Left lung (tissue), 10 donors: Measurements from ENCODE around the gene SLC24A4. TPM values are rescaled to one million over a fixed set of nuclear protein-coding genes. Genes with fewer than 3 reads are reported as not detected.

Experiments
- ATAC-seq: fragments of 200-7000 bp; cut with Tn5 transposase; one replicate; pipeline ENCODE4 v1.9.1; 2020; ENCODE audit warnings: moderate library complexity
- DNase-seq, 4 donors: peaks; one replicate each; pipeline ENCODE4 v3.0.0-alpha.2; 2013 to 2020
- H3K27ac ChIP-seq, 2 donors: fragments of 200-600 bp; sonication (generic) in 1 of 2; one replicate each; pipeline versions ENCODE4 v1.5.0 to v1.8.0; 2020 to 2021
- H3K27me3 ChIP-seq, 2 donors: fragments of 200-600 bp; sonication (generic) in 1 of 2; one replicate each; pipeline versions ENCODE4 v1.5.0 to v1.8.0; 2020 to 2021
- H3K36me3 ChIP-seq, 2 donors: fragments of 200-600 bp; sonication (generic) in 1 of 2; one replicate each; pipeline versions ENCODE4 v1.5.0 to v1.8.0; 2020 to 2021
- H3K4me1 ChIP-seq, 2 donors: fragments of 200-600 bp; one replicate each; pipeline ENCODE4 v1.8.0; 2021
- H3K4me3 ChIP-seq, 2 donors: fragments of 200-600 bp; sonication (generic) in 1 of 2; one replicate each; pipeline versions ENCODE4 v1.5.0 to v1.8.0; 2020 to 2021; ENCODE audit warnings: mild to moderate bottlenecking in 1 of 2
- H3K9me3 ChIP-seq, 2 donors: fragments of 200-600 bp; sonication (generic) in 1 of 2; one replicate each; pipeline versions ENCODE4 v1.5.0 to v1.8.0; 2020 to 2021
- CTCF ChIP-seq, 2 donors: fragments of 200-600 bp; sonication (generic) in 1 of 2; IDR thresholded peaks; one replicate each; pipeline versions ENCODE4 v1.5.0 to v1.8.0; 2021; ENCODE audit warnings: antibody characterized with exemption in 2 of 2
- intact Hi-C, 2 donors: fragments of 100-400 bp; cut with DNase I; formaldehyde crosslinking; loops; one replicate each; pipeline versions ENCODE4 v1.11.2 to v1.14.2; 2022
- polyA plus RNA-seq, 6 donors: library from polyadenylated mRNA; unstranded; fragments of 120-200 nt; gene quantifications; one replicate each; pipeline ENCODE4 v1.2.1, GENCODE V29; 2013; ENCODE audit not compliant: insufficient read length in 6 of 6
- total RNA-seq, 2 donors: library from RNA; stranded (reverse); fragmentation: NEBNext Ultra II Directional; extraction: Animal tissue kit (Norgen Biotek cat#: 25700); gene quantifications; one replicate each; pipeline ENCODE4 v1.2.1, GENCODE V29; 2021
- donor health status: DM: no; HTN: yes; CAD: no.
- donor health status: DM: no; HTN: no; CAD: no.

The SLC24A4 gene
- total and polyA plus RNA-seq, 8 donors = 0.25 to 2.0 (median 0.47) TPM

DNA sequence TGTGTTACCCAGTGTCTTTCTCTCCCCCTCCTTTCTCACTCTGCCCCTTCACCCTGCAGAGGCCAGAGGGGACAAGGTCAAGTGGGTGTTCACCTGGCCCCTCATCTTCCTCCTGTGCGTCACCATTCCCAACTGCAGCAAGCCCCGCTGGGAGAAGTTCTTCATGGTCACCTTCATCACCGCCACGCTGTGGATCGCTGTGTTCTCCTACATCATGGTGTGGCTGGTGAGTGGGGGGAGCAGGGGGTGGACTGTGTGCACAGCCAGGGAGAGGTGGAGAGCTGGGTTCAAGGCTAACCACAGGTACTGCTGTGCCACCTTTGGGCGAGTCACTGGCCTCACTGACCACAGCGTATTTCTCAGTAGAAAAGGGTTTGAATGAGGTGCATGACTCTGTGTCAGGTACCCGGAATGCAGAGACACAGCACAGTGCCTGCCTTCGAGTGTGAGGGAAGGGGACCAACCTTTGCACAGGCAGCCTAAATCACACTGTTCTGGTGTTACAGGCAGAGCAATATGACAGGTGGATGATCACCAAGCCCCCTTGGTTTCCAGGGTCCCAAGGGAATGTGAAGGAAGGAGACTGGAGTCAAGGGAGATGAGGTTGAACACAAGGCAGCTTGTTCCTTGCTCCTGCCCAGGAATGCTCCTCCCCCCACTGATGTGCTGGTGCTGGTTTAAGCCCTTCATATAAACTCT is 159.8 kb downstream of the SLC24A4 start:
- Histone ChIP-seq H3K4me1 (peaks cover 0 to 31% of the 10 kb centered on the region in 2 donors), H3K36me3 (no peaks in the 10 kb centered on the region), H3K4me3 (no peak overlapping the region), H3K27ac (no peak overlapping the region), H3K9me3 (no peaks in the 10 kb centered on the region), H3K27me3 (no peaks in the 10 kb centered on the region)
- DNase-seq (no peak), ATAC-seq (no peak)
- no peak for TF ChIP-seq CTCF (IDR thresholded peaks at IDR 0.05)
- intact Hi-C loops = no loop called here

DNA sequence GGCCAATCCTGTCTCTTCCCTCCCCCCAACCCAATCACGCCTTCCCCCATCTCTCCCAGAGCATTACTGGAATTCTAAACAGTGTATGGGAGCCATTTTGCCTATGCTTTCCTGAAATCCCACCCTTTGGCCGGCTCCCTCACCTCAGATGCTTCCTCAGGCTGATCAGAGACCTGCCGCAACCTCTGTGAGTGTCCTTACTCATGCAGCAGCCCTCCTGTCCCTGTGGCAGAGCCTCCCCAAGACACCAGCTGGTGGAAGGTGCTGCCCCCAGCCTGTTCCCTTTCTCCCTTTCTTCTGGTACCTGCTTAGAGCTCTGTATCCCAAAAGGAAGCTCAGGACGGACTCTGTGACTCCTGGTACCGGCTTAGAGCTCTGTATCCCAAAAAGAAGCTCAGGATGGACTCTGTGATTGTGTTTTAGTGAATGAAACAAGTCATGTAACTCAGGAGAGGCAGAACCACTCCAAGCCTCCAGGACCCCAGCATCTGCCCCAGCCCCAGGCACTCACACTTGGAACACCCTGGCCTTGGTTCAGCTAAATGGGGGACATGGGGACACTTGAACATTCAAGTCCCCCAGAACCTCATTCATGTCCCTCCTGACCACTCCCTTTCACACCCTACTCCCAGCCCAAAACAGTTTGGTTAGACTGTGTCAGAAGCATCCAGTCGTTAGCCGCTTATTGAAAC is 161.3 kb downstream of the SLC24A4 start:
- Histone ChIP-seq H3K4me3 (no peak overlapping the region), H3K27ac (no peak overlapping the region), H3K36me3 (no peaks in the 10 kb centered on the region), H3K4me1 (peaks cover 0 to 44% of the 10 kb centered on the region in 2 donors), H3K9me3 (no peaks in the 10 kb centered on the region), H3K27me3 (no peaks in the 10 kb centered on the region)
- no peak for TF ChIP-seq CTCF (IDR thresholded peaks at IDR 0.05)
- intact Hi-C loops = no loop called here
- DNase-seq = no peak
- ATAC-seq = no peak

DNA sequence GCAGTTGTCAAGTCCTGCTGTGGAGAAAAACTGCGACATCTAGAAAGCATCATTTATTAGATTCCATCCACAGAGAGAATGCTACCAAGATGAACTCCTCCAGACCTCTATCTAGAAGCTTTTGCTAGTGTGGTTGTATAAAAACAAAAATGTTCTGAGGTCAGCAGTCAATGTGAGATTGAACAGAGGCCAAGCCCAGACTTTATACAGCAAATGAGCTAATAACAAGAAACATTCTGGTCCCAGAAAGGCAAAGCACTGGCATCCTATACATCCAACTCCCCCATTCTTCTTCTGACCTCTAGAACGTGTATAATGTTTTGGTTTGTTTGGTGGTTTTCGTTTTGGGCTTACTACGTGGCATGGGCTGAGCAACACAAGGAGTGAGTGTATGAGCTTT is 163.9 kb downstream of the SLC24A4 start:
- H3K36me3 ChIP-seq = no peaks in the 10 kb centered on the region
- H3K4me1 ChIP-seq = peaks cover 0 to 59% of the 10 kb centered on the region in 2 donors
- no peak for TF ChIP-seq CTCF (IDR thresholded peaks at IDR 0.05)
- DNase-seq (no peak), ATAC-seq (no peak)
- H3K27ac ChIP-seq = peak overlapping the region in 1 of 2 donors; percentile 86
- intact Hi-C loops = no loop called here
- no peaks in the 10 kb centered on the region for H3K9me3 ChIP-seq
- no peaks in the 10 kb centered on the region for H3K27me3 ChIP-seq
- no peak overlapping the region for H3K4me3 ChIP-seq

GRCh38 chr14:92487513-92488133 is 164.7 kb downstream of the SLC24A4 start:
- no peak overlapping the region for H3K4me3 ChIP-seq
- H3K9me3 ChIP-seq = no peaks in the 10 kb centered on the region
- intact Hi-C loops = no loop called here
- H3K27ac ChIP-seq = peak overlapping the region in 1 of 2 donors; percentile 86
- H3K27me3 ChIP-seq = no peaks in the 10 kb centered on the region
- TF ChIP-seq CTCF (IDR thresholded peaks at IDR 0.05) = no peak
- peaks cover 0 to 59% of the 10 kb centered on the region in 2 donors for H3K4me1 ChIP-seq
- DNase-seq (no peak), ATAC-seq (peak; percentile 17)
- no peaks in the 10 kb centered on the region for H3K36me3 ChIP-seq
